GM12878 (cell line): Measurements from ENCODE around the gene SLC12A3. TPM values are rescaled to one million over a fixed set of nuclear protein-coding genes. Genes with fewer than 3 reads are reported as not detected.

Experiments used
- BCL3 ChIP-seq: IDR thresholded peaks from 2 replicates; pipeline ENCODE4 v1.6.1; 2011; ENCODE audit warnings: borderline replicate concordance, low read depth, mild to moderate bottlenecking, moderate library complexity, low read length; ENCODE audit not compliant: insufficient read depth, poor library complexity, severe bottlenecking
- CREM ChIP-seq: IDR thresholded peaks from 2 replicates; pipeline ENCODE4 v1.6.1; 2014; ENCODE audit warnings: antibody characterized with exemption, low read depth
- MYC ChIP-seq: IDR thresholded peaks from 2 replicates; pipeline ENCODE4 v1.6.1; 2011; ENCODE audit warnings: mild to moderate bottlenecking, low read length, moderate library complexity, inconsistent platforms; ENCODE audit not compliant: insufficient read depth, insufficient replicate concordance, insufficient read length, severe bottlenecking
- PRDM15 ChIP-seq: fragments of 450-650 bp; formaldehyde crosslinking; IDR thresholded peaks from 2 replicates; pipeline ENCODE4 v1.4.0; 2020; ENCODE audit warnings: mild to moderate bottlenecking, moderate library complexity
- ZSCAN29 ChIP-seq: fragments of 450-650 bp; IDR thresholded peaks from 2 replicates; pipeline ENCODE4 v1.6.1; 2017; ENCODE audit warnings: mild to moderate bottlenecking, moderate library complexity
- polyA plus RNA-seq, 11 experiments: library from polyadenylated mRNA; depleted of rRNA in 4 of 11; unstranded in 6 of 11; stranded (reverse) in 5 of 11; fragments of >200 nt; fragmentation: Nextera tagmentation in 4 of 11; fragmentation: Illumina TruSeq in 1 of 11; extraction: Ambion mirVana in 4 of 11; extraction: Trizol in 1 of 11; gene quantifications; 1 replicate in 1 of 11; 2 replicates in 10 of 11; pipeline versions ENCODE4 v1.2.1 to v1.2.3, GENCODE V29; 2011 to 2016; ENCODE audit warnings: inconsistent platforms in 2 of 11, missing spikeins in 2 of 11, low read depth in 1 of 11
- total RNA-seq, 4 experiments: library from RNA; depleted of rRNA in 3 of 4; stranded (reverse); fragments of >200 nt in 3 of 4; fragmentation: Illumina TruSeq in 1 of 4; extraction: Trizol in 1 of 4; gene quantifications; 2 replicates each; pipeline versions ENCODE4 v1.2.1 to v1.2.3, GENCODE V29; 2013 to 2021
- TF ChIP-seq, protein P1 (sequence below): IDR thresholded peaks from 2 replicates; pipeline ENCODE4 v1.6.1; 2012; ENCODE audit warnings: low read depth, low read length, improper control_type of control experiment

SLC12A3 gene
- total and polyA plus RNA-seq, 10 of the 15 experiments (the other 5 are each of a cell fraction or from before 2014, with no cell fraction given), result 0.05 to 6.3 (median 3.1) TPM

DNA sequence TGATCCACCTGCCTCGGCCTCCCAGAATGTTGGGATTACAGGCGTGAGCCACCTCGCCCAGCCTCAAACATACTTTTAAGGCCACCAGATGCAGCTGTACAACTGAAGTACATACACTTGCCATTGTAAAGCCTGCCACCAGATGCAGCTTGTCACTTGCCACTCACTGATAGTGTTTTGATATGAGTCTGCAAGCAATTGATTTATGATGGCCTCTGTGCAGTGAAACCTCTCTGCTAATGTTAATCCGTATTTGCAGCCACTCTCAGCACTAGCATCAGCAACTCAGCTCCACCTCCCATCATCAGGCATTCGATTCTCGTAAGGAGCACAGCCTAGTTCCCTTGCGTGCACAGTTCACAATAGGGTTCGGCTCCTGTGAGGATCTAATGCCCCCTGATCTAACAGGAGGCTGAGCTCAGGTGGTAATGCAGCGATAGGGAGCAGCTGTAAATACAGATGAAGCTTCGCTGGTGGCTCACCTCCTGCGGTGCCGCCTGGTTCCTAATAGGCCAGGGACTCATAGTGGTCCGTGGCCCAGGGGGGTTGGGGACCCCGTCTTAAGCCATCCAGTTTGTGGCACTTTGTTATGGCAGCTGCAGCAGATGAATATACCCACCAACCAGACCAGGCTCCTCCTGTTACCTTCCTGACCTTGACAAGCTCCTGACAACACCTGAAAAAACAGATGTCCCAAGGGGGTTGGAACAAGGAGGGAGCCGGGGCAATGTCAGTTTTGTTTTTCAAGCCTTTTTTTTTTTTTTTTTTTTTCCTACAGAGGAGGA lies 65.7 kb downstream of the SLC12A3 start (continued):
- TF ChIP-seq PRDM15, result no peak
- TF ChIP-seq, protein P1, sequence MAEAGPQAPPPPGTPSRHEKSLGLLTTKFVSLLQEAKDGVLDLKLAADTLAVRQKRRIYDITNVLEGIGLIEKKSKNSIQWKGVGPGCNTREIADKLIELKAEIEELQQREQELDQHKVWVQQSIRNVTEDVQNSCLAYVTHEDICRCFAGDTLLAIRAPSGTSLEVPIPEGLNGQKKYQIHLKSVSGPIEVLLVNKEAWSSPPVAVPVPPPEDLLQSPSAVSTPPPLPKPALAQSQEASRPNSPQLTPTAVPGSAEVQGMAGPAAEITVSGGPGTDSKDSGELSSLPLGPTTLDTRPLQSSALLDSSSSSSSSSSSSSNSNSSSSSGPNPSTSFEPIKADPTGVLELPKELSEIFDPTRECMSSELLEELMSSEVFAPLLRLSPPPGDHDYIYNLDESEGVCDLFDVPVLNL, result no peak
- no peak for TF ChIP-seq BCL3
- TF ChIP-seq ZSCAN29, result no peak
- no peak for TF ChIP-seq CREM
- TF ChIP-seq MYC, result no peak
